HG02938 (cell line): ENCODE measurements around the gene ATP8B1.

Source experiments
- ATAC-seq: cut with Tn5 transposase; IDR thresholded peaks from one replicate; pipeline ENCODE4 v1.9.1; 2021; ENCODE audit warnings: mild to moderate bottlenecking, moderate library complexity; ENCODE audit not compliant: unreplicated experiment

The ATP8B1 gene

GRCh38 chr18:57819671-57820460 is 16.8 kb upstream of the ATP8B1 start:
- ATAC-seq: peak; percentile 61

- ATAC-seq: no peak
These were observed 16.0 kb upstream of the ATP8B1 start for GRCh38 chr18:57819119-57819518.

GRCh38 chr18:57816208-57816954 is 13.3 kb upstream of the ATP8B1 start:
- ATAC-seq: no peak

- ATAC-seq: no peak
These were observed 11.4 kb upstream of the ATP8B1 start for GRCh38 chr18:57814555-57814954.

- no peak for ATAC-seq
These were observed 10.1 kb upstream of the ATP8B1 start for GRCh38 chr18:57813245-57813644.

GRCh38 chr18:57812126-57812477 is 9.0 kb upstream of the ATP8B1 start:
- ATAC-seq: no peak

- no peak for ATAC-seq
These were observed 8.5 kb upstream of the ATP8B1 start for GRCh38 chr18:57811477-57812125.

GRCh38 chr18:57809190-57809589 is 6.1 kb upstream of the ATP8B1 start:
- ATAC-seq: no peak

- ATAC-seq: no peak
These were observed 4.4 kb upstream of the ATP8B1 start for GRCh38 chr18:57807336-57808117.

GRCh38 chr18:57806978-57807285 is 3.8 kb upstream of the ATP8B1 start:
- no peak for ATAC-seq

GRCh38 chr18:57806201-57806977 is 3.3 kb upstream of the ATP8B1 start:
- ATAC-seq: no peak

GRCh38 chr18:57805117-57805516 is 2.0 kb upstream of the ATP8B1 start:
- no peak for ATAC-seq

GRCh38 chr18:57804557-57804956 is 1.4 kb upstream of the ATP8B1 start:
- no peak for ATAC-seq

- no peak for ATAC-seq
These were observed 657 bp downstream of the ATP8B1 start for GRCh38 chr18:57802213-57803102.

GRCh38 chr18:57801761-57802212 is 1.3 kb downstream of the ATP8B1 start:
- no peak for ATAC-seq

- no peak for ATAC-seq
These were observed 1.8 kb downstream of the ATP8B1 start for GRCh38 chr18:57801325-57801724.

- ATAC-seq: no peak
These were observed 4.3 kb downstream of the ATP8B1 start for GRCh38 chr18:57798713-57799373.

- ATAC-seq: no peak
These were observed 5.9 kb downstream of the ATP8B1 start for GRCh38 chr18:57797209-57797651.
